Activated CD4-positive, alpha-beta T cell treated with anti-CD3 and anti-CD28 coated beads, Interleukin-2, amount 50 U/mL, for 1 hour (primary cell): ENCODE data around the gene MIPEP.

Experiments
- DNase-seq: peaks from one replicate; pipeline ENCODE4 v3.0.0-alpha.2; 2020

The MIPEP gene

DNA sequence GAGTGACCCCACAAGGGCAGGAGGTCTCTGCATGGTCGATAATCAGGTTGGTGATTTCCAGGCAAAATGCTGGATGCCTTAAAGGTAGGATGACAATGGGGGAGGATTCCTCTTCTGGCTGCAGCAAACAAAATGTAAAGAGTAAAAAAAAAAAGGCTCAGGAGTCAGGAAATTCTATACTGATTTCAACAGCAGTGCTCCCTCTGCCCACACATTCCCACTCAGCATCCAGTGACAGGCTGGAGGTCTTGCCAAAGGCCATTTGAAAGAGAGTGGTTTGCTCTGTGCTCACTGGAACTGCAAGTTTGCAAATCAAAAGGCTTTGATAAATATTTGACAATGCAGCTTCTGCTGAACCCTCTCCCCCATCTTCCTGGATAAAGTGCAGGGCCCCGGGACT lies 183.6 kb downstream of the MIPEP start:
- no peak for DNase-seq

DNA sequence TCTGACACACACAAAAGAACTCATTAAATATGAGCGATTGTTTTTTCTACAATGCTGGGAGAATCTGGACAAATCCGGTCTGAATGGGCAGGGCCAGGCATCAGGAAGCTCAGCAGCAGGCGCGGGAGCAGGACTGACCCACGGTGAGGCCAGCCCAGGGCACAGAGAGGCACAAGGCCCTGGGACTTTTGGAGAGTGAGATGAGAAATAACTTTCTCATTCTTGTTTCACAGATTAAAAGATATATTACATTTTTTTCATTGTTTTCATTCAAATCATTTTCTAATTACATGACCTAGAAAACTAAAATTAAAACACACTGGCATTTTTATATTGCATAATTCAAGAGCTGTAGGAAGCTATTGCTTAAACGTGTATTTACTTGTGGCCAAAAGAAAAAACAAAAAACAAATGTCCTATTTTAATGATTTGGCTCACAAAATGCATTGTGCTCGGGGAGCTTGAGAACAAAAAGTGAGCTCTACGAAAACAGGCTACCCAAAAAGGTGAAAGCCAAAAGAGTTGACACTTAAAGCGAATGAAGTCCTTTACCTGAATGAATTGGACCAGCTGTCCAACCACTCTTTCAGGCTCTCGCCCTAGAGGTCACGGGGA lies 185.8 kb downstream of the MIPEP start:
- DNase-seq, result no peak

DNA sequence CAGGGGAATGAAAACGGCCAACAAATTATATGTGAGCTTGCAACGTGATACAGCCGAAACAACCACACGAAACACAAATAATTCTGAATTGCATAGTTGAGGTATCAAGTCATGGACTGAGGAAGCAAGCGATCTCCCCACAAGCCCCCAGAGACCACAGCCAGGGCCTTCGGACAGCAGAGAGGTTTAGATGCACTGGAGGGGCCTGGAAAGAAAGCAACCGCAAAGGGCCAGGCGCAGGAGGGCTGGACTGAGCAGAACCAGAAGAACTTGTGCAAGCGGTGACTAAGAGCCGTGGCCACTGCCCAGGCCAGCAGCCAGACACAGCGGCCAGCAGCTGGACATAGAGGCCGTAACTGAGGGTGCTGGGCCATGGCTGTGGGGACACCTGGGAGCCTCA lies 187.6 kb downstream of the MIPEP start:
- no peak for DNase-seq

DNA sequence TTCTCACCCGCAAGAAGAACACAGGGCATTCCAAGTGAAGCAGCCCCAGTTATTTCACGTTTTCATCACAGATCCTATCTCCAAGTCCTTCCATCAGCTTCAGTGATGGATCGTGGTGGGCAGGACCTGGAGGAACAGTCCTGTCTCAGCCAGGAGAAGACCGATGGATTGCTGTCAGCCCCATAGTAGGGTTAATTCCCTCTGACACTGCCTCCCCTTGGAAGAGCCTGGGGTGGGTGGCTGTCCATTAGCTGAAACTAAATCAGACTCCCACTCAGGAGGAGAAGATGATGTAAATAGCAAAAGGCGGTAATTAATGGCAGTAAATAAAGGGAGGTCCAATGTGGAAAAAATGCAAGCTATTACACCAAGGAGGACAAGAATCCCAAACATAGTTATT lies 188.0 kb downstream of the MIPEP start:
- DNase-seq, result no peak

DNA sequence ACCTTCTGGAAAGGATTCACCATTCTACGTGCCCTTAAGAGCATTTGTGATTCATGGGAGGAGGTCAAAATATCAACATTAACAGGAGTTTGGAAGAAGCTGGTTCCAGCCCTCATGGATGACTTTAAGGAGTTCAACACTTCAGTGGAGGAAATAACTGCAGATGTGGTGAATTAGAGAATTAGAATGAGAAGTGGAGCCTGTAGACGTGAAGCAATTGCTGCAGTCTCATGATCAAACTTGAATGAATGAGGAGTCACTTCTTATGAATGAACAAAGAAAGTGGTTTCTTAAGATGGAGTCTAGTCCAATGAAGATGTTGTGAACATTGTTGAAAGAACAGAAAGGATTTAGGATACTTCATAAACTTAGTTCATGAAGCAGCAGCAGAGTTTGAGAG lies 189.9 kb downstream of the MIPEP start:
- DNase-seq, result no peak

DNA sequence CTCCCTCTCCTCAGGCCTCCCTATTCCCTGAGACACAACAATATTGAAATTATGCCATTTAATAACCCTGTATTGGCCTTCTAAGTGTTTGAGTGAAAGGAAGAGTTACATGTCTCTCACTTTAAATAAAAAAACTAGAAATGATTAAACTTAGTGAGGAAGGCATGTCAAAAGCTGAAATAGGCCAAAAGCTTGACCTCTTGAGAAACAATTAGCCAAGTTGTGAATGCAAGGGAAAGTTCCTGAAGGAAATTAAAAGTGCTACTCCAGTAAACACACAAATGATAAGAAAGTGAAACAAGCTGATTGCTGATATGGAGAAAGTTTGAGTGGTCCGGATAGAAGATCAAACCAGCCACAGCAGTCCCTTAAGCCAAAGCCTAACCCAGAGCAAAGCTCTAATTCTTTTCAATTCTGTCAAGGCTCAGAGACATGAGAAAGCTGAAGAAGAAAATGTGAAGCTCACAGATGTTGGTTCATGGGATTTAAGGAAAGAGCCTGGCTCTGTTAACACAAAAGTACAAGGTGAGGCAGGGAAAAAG lies 191.4 kb downstream of the MIPEP start:
- DNase-seq, result no peak

DNA sequence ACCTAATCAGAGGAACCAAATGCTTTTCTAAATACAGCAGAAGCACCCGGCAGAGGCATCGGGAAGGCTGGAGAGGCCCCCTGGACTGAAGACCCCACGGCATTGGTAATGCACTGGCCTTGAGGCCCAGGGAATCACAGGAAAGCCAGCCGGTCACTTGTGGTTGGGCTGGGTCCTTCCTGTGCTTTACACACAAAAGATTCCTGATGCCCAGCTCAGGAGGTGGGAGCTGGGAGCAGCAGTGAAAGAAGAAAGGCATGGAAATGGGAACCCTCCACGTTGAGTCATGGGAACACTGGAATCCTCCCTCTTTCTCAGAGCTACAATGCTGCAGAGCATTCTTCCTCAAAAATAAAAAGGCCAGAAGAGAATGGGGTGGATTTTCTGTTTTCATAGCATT lies 192.6 kb downstream of the MIPEP start:
- no peak for DNase-seq

DNA sequence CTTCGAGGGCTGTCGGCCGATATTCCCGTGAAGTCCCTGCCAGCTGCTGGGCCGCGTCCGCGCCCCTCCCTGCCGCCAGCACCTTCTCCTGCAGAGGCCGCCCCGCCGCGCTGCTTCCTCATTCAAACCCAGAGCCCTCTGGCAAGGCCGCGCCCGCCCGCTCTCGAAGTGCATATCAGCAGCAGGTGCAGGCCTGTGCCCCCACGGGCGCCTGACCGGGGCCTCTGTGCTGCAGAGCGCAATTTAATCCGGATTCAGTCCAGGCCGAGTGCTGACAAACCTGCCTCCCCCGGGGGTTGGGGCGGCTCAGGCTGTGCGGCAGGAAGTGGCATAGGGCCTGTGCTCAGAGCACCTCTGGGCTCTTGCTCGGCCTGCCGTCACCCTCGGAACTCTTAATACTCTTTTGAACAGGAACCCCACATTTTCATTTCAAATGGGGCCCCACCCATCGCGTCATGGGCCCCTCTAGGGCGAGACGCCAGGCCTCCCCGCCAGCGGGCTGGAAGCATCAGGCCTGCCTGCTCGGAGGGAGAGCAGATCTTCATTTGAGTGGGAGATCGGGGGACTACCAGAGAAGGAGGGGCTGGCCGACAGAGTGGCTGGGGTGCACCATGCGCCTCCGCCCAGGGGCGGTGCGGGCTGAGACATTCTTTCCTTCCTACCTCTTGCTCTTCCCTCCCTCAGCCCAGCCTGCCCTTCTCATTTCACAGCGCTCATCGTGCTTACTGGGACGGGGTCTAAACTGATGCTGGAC lies 193.3 kb downstream of the MIPEP start:
- peak; percentile 50 for DNase-seq

DNA sequence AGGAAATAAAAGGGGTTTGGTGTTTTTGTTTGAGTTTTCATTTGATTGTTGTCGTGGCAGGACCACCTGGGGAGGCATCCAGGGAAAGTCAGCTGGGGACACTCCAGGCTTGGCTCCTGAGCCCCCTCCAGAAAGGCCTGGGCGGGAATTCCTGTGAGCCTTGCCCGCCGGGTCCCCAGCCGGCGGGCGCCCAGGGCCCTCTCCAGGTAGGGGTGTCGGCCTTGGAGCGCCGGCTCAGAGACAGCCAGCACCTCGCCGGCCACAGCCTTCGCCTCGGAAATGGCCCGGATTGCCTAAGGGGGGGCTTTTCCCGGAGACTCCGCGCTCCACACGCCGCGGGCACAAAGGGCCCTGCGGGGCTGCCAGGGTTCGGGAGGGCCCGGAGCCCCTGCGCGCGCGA lies 194.0 kb downstream of the MIPEP start:
- DNase-seq, result no peak

DNA sequence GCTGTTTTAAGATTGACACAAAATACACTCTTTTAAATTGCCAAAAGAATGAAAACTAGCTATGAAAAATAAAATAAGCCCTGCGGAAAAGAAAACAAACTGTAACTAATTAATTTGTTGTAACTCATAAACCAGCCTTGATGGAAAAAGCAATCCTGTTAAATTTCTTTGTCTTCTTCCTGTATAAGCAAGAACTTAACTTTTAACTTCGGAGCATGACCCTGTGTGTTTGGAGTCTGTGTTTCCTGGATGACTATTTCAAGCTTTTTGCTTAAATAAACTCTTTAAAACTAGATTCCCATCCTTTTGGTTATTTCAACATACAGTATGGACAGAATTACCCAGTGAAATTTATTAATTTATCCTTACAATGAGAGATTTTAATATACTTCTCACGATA lies 196.4 kb downstream of the MIPEP start:
- DNase-seq, result no peak

DNA sequence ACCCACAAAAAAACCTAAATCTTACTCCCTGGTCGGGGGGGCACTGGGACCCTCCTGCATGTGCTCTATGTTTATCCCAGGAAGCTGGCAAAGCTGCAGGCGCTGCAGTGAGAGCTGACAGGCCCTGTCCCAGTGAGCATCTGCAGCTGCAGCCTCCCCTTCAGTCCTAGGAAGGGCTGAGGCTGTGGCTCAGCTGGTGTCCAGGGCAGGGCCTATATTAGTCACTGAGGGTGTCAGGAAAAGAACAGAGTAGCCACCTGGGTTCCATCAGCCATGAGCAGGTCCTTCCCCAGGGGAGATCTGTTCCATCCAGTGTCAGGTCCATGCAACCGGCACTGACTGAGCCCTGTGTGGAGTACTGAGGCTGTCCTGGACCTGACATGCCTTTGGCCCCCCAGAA lies 198.5 kb downstream of the MIPEP start:
- DNase-seq, result no peak

DNA sequence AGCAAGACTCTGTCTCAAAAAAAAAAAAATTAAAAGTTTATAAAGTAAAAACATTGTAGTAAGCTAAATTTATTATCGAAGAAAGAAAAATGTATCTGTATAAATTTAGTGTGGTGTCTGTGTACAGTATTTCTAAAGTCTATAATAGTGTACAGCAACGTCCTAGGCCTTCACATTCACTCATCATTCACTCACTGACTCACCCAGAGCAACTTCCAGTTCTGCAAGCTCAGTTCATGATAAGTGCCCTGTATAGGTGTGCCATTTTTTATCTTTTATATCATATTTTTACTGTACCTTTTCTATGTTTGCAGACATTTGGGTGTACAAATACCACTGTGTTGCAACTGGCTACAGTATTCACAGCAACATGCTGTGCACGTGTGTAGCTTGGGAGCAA lies 200.9 kb downstream of the MIPEP start:
- no peak for DNase-seq

DNA sequence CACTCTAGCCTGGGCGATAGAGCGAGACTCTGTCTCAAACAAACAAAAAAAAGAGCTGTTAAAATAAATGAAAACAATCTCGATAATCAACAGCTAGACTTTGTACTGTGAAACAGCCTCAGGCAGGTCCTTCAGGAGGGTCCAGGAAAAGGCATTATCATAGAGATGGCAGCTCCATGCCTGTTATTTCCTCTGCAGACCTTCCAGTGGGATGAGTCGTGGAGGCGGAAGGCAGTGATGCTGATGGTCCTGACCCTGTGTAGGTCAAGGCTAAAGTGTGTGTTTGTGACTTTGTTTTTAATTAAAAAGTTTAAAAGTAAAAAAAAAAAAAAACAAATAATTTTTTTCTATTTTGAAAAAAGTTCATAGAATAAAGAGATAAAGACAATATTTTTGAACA lies 201.6 kb downstream of the MIPEP start:
- DNase-seq, result no peak

DNA sequence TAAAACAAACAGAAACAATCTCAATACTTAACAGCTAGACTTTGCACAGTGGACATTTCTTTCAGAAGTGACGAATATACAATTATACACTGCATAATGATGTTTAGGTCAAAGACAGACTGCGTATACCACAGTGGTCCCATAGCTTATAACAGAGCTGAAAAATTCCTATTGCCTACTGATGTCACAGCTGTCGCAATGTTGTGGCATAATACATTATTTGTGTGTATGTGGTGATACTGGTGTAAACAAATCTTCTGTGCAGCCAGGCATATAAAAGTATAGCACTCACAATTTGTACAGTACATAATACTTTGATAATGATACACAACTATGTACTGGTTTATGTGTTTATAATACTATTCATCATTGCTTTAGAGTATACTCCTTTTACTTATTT lies 202.3 kb downstream of the MIPEP start:
- no peak for DNase-seq

DNA sequence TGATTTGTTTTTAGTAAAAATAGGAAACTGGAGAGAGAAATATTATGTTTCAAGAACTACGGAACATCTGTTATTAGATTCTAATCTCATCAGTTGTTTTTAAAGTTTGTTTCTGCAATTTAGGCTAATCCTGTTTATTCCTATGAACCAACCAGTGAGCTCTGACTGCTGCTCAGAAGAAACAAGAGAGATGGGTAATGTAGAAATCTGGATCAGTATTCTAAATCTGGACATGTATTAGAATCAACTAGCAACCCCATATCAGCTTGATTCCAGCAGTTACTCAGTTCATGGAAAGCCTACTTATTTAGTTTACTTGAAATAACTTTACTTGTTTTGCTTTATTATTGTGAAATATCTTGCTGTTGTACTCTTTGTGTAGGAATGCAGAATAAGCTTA lies 203.8 kb downstream of the MIPEP start:
- no peak for DNase-seq

DNA sequence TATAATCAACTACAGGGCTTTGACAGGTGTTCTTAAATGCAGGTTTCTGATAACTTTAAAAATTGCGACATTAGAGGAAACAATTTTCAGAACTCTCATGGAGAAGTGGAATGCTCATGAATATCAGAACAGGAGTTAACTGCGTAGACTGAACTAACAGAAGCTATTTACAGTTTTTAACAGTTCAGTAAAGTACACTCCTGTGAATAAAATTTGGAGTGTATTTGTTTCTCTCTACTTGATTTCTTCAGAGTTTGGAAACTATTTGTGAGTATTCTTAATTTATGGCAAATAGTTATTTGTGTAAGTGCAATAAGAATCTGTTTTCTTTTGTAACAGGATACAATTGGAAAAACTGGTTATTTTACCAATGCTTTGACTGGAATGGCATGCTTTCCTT lies 204.6 kb downstream of the MIPEP start:
- DNase-seq, result no peak

DNA sequence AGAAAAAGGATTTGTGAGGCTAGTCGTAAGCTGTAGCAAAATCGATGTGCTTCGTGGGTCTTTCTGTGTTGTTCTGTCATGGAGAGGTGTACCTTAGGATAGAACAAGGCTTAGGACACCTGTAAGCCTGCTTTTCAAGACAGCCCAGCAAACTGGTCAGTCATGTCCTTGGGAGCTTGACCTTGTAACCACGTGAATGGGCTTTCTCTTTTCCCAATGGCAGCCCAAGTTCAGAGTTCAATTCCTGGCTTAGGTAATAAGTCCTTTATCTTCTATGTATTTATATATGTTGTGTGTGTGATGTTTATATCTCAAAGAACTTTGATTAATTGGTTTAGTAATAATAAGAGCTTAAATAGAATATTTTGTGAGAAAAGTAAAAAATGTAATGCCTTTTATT lies 206.1 kb downstream of the MIPEP start:
- DNase-seq, result no peak

DNA sequence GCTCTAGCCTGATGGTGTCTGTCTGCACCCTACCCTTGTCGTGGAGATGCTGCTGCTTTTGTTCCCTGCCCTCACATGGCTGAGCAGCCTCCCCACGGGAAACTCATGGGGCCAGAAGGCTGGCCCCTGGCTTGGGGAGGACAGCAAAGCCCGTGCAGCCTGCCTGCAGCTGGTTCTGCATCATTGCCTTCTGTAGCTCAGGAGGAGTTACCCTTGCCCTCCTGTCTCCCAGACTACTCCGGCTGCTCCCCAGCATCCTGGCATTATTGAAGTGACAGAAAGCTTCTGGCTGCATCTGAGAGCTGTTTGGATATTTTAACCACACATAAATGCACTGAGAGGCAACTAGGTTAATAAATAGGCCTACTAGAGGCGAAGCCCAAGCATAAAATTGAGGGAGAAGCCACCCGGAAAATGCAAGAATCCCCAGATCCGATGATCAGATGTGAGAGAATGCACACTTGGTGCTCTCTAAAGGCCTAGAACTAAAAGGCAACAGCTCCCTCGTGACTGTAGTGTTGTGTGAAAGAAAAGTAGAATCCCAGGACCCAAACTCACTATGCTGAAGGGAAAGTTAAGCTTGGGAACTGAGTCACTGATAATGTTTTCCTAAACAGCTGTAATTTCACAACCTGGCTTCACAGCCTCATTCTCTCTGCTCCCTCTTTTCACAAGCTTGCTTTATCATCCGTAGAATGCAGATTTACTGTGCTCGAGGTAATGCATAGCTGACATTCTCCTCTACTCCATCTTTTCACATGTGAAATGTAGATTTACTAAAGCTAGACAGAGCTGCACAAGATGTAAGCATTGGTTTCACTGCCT lies 208.1 kb downstream of the MIPEP start:
- no peak for DNase-seq
